Thyroid gland (tissue), 4 donors: ENCODE measurements around the gene TMEM273.

ENCODE experiments used
- POLR2A ChIP-seq, 2 donors: fragments of 450-650 bp; IDR thresholded peaks; one replicate each; pipeline ENCODE4 v1.6.1; 2017; ENCODE audit warnings: antibody characterized with exemption in 2 of 2, mild to moderate bottlenecking in 2 of 2, moderate library complexity in 1 of 2
- TF ChIP-seq, protein P1 (sequence below), 6 experiments: fragments of 200-600 bp in 3 of 6; fragments of 450-650 bp in 3 of 6; sonication (generic) in 3 of 6; IDR thresholded peaks; one replicate each; pipeline ENCODE4 v1.5.1; 2016 to 2019; ENCODE audit warnings: antibody characterized with exemption in 6 of 6, mild to moderate bottlenecking in 2 of 6, inconsistent platforms in 1 of 6, moderate library complexity in 1 of 6

DNA sequence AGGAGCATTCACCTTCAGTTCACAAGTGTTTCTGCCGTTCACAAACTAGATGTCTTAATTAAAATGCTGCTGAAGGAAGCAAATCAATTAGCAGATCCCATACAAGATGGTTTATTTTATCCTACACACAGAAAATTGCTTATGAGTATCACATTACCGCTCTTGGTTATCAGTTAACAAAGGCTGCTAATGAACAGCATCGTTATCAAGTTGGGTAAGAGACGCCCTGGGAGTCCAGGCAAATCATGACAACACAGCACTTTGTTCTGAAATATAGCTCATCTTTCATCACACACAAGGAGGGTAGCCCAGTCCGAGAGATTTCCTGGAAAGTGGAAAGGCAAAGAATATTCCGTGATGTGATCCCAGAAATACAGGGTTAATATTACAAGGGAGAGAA, 33.5 kb downstream of the TMEM273 start:
- TF ChIP-seq, protein P1, sequence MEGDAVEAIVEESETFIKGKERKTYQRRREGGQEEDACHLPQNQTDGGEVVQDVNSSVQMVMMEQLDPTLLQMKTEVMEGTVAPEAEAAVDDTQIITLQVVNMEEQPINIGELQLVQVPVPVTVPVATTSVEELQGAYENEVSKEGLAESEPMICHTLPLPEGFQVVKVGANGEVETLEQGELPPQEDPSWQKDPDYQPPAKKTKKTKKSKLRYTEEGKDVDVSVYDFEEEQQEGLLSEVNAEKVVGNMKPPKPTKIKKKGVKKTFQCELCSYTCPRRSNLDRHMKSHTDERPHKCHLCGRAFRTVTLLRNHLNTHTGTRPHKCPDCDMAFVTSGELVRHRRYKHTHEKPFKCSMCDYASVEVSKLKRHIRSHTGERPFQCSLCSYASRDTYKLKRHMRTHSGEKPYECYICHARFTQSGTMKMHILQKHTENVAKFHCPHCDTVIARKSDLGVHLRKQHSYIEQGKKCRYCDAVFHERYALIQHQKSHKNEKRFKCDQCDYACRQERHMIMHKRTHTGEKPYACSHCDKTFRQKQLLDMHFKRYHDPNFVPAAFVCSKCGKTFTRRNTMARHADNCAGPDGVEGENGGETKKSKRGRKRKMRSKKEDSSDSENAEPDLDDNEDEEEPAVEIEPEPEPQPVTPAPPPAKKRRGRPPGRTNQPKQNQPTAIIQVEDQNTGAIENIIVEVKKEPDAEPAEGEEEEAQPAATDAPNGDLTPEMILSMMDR (IDR thresholded peaks at IDR 0.05) = no peak
- TF ChIP-seq POLR2A (IDR thresholded peaks at IDR 0.05) = no peak
